NCI-H1694 (cell line): ENCODE data around the gene NSUN5.
"Not testable (repeated sequence)": the region's sequence is repeated elsewhere in the genome, so short reads cannot be mapped to it uniquely, and the experiment has no call there.

ENCODE experiments used
- DNase-seq: peaks from one replicate; lab custom pipeline; 2025; lab: John Stamatoyannopoulos, UW

The NSUN5 gene

GRCh38 chr7:73308665-73309214, at the start of gene NSUN5:
NSUN5 (minus strand) TSS chr7:73308826; CDS start chr7:73308790, 36 bp downstream.
- DNase-seq = peak; percentile 40

GRCh38 chr7:73356159-73356558, 47.5 kb upstream of the NSUN5 start:
- DNase-seq = no peak

GRCh38 chr7:73354821-73355220, 46.2 kb upstream of the NSUN5 start:
- DNase-seq = no peak

GRCh38 chr7:73354196-73354595, 45.6 kb upstream of the NSUN5 start:
- DNase-seq = no peak

- no peak for DNase-seq
Observed at GRCh38 chr7:73353243-73353642, 44.6 kb upstream of the NSUN5 start.

- DNase-seq = no peak
Observed at GRCh38 chr7:73352784-73353183, 44.2 kb upstream of the NSUN5 start.

GRCh38 chr7:73351447-73352167, 43.0 kb upstream of the NSUN5 start:
- no peak for DNase-seq

- no peak for DNase-seq
Observed at GRCh38 chr7:73350306-73351068, 41.9 kb upstream of the NSUN5 start.

- no peak for DNase-seq
Observed at GRCh38 chr7:73349763-73350162, 41.1 kb upstream of the NSUN5 start.

- no peak for DNase-seq
Observed at GRCh38 chr7:73345951-73346350, 37.3 kb upstream of the NSUN5 start.

GRCh38 chr7:73345538-73345937, 36.9 kb upstream of the NSUN5 start:
- DNase-seq = no peak

GRCh38 chr7:73343671-73344380, 35.2 kb upstream of the NSUN5 start:
- DNase-seq = no peak

GRCh38 chr7:73342645-73343044, 34.0 kb upstream of the NSUN5 start:
- DNase-seq = peak; percentile 72

- DNase-seq = no peak
Observed at GRCh38 chr7:73341877-73342276, 33.3 kb upstream of the NSUN5 start.

- no peak for DNase-seq
Observed at GRCh38 chr7:73340514-73340913, 31.9 kb upstream of the NSUN5 start.

- no peak for DNase-seq
Observed at GRCh38 chr7:73338321-73338720, 29.7 kb upstream of the NSUN5 start.

GRCh38 chr7:73332447-73332846, 23.8 kb upstream of the NSUN5 start:
- DNase-seq = no peak

- DNase-seq = no peak
Observed at GRCh38 chr7:73330772-73331171, 22.1 kb upstream of the NSUN5 start.

GRCh38 chr7:73329861-73330581, 21.4 kb upstream of the NSUN5 start:
- DNase-seq = no peak

GRCh38 chr7:73328696-73329095, 20.1 kb upstream of the NSUN5 start:
- DNase-seq = no peak

- DNase-seq = not testable (repeated sequence)
Observed at GRCh38 chr7:73327922-73328321, 19.3 kb upstream of the NSUN5 start, which contains the start of the genes FKBP6 and TRIM50. FKBP6 (plus strand) TSS chr7:73328161; CDS start chr7:73328429, 268 bp downstream. TRIM50 (minus strand) TSS chr7:73328082; CDS start chr7:73324787, 3,295 bp downstream.

- DNase-seq = not testable (repeated sequence)
Observed at GRCh38 chr7:73327449-73327848, 18.8 kb upstream of the NSUN5 start.
